PC-3 (cell line): ENCODE measurements around the gene TREM1.

Experiments
- CTCF ChIP-seq: fragments of 300-600 bp; sonication (generic); conservative IDR thresholded peaks from 2 replicates; pipeline ENCODE4 v1.5.1; 2017; ENCODE audit warnings: antibody characterized with exemption, low read depth, mild to moderate bottlenecking, low read length
- EZH2phosphoT487 ChIP-seq: fragments of 300-600 bp; sonication (generic); IDR thresholded peaks from 2 replicates; pipeline ENCODE4 v1.6.1; 2018; ENCODE audit warnings: mild to moderate bottlenecking, antibody characterized with exemption, low read length, borderline replicate concordance

GRCh38 chr6:41256383-41256782 is 30.1 kb downstream of the TREM1 start:
- no peak for TF ChIP-seq CTCF
- no peak for TF ChIP-seq EZH2phosphoT487
